HG03460 (cell line): Measurements from ENCODE around the gene TMEM87B.

Experiments used
- ATAC-seq: cut with Tn5 transposase; IDR thresholded peaks from one replicate; pipeline ENCODE4 v1.9.1; 2021; ENCODE audit not compliant: unreplicated experiment

Gene TMEM87B

GRCh38 chr2:112163541-112163981, 108.5 kb downstream of the TMEM87B start:
- no peak for ATAC-seq

GRCh38 chr2:112164876-112165275, 109.8 kb downstream of the TMEM87B start:
- no peak for ATAC-seq

GRCh38 chr2:112165296-112165695, 110.2 kb downstream of the TMEM87B start:
- no peak for ATAC-seq

- no peak for ATAC-seq
Measured at GRCh38 chr2:112166806-112167499, 111.9 kb downstream of the TMEM87B start.

GRCh38 chr2:112168422-112169124, 113.5 kb downstream of the TMEM87B start:
- ATAC-seq = no peak
